H9 (cell line): ENCODE results near the gene IGSF10. TPM values are rescaled to one million over a fixed set of nuclear protein-coding genes. Genes with fewer than 3 reads are reported as not detected.

Experiments
- DNase-seq: peaks from one replicate; pipeline ENCODE4 v3.0.0-alpha.2; 2017
- H2AFZ ChIP-seq: one replicate; pipeline ENCODE4 v1.6.1; 2013; ENCODE audit warnings: mild to moderate bottlenecking, low read length, control low read depth, moderate library complexity
- H2AK5ac ChIP-seq: 2 replicates; pipeline ENCODE4 v1.6.1; 2013; ENCODE audit warnings: low read length, control low read depth, mixed read lengths; ENCODE audit not compliant: insufficient read length
- H2BK120ac ChIP-seq: one replicate; pipeline ENCODE4 v1.6.1; 2013; ENCODE audit warnings: low read depth, mild to moderate bottlenecking, low read length, control low read depth, inconsistent platforms; ENCODE audit not compliant: poor library complexity, severe bottlenecking
- H2BK12ac ChIP-seq: 2 replicates; pipeline ENCODE4 v1.6.1; 2013; ENCODE audit warnings: low read length, control low read depth, mixed read lengths, low read depth; ENCODE audit not compliant: insufficient read length
- H2BK15ac ChIP-seq: 2 replicates; pipeline ENCODE4 v1.6.1; 2013; ENCODE audit warnings: low read depth, low read length, control low read depth
- H2BK20ac ChIP-seq: one replicate; pipeline ENCODE4 v1.6.1; 2013; ENCODE audit warnings: low read depth, mild to moderate bottlenecking, low read length, control low read depth, inconsistent platforms; ENCODE audit not compliant: poor library complexity, severe bottlenecking
- H2BK5ac ChIP-seq: 2 replicates; pipeline ENCODE4 v1.6.1; 2013; ENCODE audit warnings: low read length, control low read depth, mixed read lengths; ENCODE audit not compliant: insufficient read length
- H3K14ac ChIP-seq: 2 replicates; pipeline ENCODE4 v1.6.1; 2013; ENCODE audit warnings: low read length, control low read depth; ENCODE audit not compliant: insufficient read depth
- H3K18ac ChIP-seq: 2 replicates; pipeline ENCODE4 v1.6.1; 2013; ENCODE audit warnings: low read depth, mild to moderate bottlenecking, mixed read lengths, low read length, control low read depth; ENCODE audit not compliant: insufficient read length
- H3K23ac ChIP-seq: 2 replicates; pipeline ENCODE4 v1.6.1; 2013; ENCODE audit warnings: low read length, control low read depth, mixed read lengths, low read depth; ENCODE audit not compliant: insufficient read length
- H3K23me2 ChIP-seq: 2 replicates; pipeline ENCODE4 v1.6.1; 2013; ENCODE audit warnings: low read depth, mild to moderate bottlenecking, mixed read lengths, low read length, control low read depth; ENCODE audit not compliant: insufficient read length, poor library complexity, severe bottlenecking
- H3K27ac ChIP-seq: 2 replicates; pipeline ENCODE4 v1.5.1; 2013; ENCODE audit warnings: low read length, control low read depth, mixed read lengths, low read depth; ENCODE audit not compliant: insufficient read length
- H3K27me3 ChIP-seq: 2 replicates; pipeline ENCODE4 v1.6.1; 2013; ENCODE audit warnings: low read length, control low read depth, inconsistent platforms; ENCODE audit not compliant: insufficient read depth
- H3K4ac ChIP-seq: 2 replicates; pipeline ENCODE4 v1.6.1; 2013; ENCODE audit warnings: low read depth, mild to moderate bottlenecking, control low read depth, inconsistent platforms, low read length, moderate library complexity
- H3K4me1 ChIP-seq: 2 replicates; pipeline ENCODE4 v1.6.1; 2013; ENCODE audit warnings: low read length, control low read depth, inconsistent platforms; ENCODE audit not compliant: insufficient read depth
- H3K4me2 ChIP-seq: 2 replicates; pipeline ENCODE4 v1.6.1; 2013; ENCODE audit warnings: low read length, control low read depth, mixed read lengths; ENCODE audit not compliant: insufficient read length, insufficient read depth
- H3K56ac ChIP-seq: 2 replicates; pipeline ENCODE4 v1.6.1; 2013; ENCODE audit warnings: low read depth, mild to moderate bottlenecking, mixed read lengths, low read length, control low read depth; ENCODE audit not compliant: insufficient read length
- H3K79me1 ChIP-seq: 2 replicates; pipeline ENCODE4 v1.6.1; 2013; ENCODE audit warnings: low read depth, mild to moderate bottlenecking, moderate library complexity, low read length, control low read depth, inconsistent platforms; ENCODE audit not compliant: insufficient read depth, poor library complexity, severe bottlenecking
- H3K79me2 ChIP-seq: 2 replicates; pipeline ENCODE4 v1.6.1; 2013; ENCODE audit warnings: low read length, control low read depth, inconsistent platforms; ENCODE audit not compliant: insufficient read depth
- H3K9ac ChIP-seq: 2 replicates; pipeline ENCODE4 v1.6.1; 2013; ENCODE audit warnings: low read length, control low read depth, mixed read lengths; ENCODE audit not compliant: insufficient read length; ENCODE audit errors: extremely low read depth
- H3K9me3 ChIP-seq: one replicate; pipeline ENCODE4 v1.6.1; 2013; ENCODE audit warnings: low read depth, low read length, inconsistent platforms; ENCODE audit not compliant: control insufficient read depth
- H3T11ph ChIP-seq: one replicate; pipeline ENCODE4 v1.6.1; 2013; ENCODE audit warnings: mild to moderate bottlenecking, low read length, control low read depth, inconsistent platforms
- H4K20me1 ChIP-seq: one replicate; pipeline ENCODE4 v1.6.1; 2013; ENCODE audit not compliant: control insufficient read depth, insufficient read length, insufficient read depth
- H4K5ac ChIP-seq: 2 replicates; pipeline ENCODE4 v1.6.1; 2013; ENCODE audit warnings: low read depth, mild to moderate bottlenecking, mixed read lengths, low read length, control low read depth; ENCODE audit not compliant: insufficient read length
- H4K8ac ChIP-seq: replicated peaks from 2 replicates; pipeline ENCODE4 v1.6.1; 2013; ENCODE audit warnings: low read length, control low read depth, mixed read lengths, low read depth; ENCODE audit not compliant: insufficient read length
- H4K91ac ChIP-seq: 2 replicates; pipeline ENCODE4 v1.6.1; 2013; ENCODE audit warnings: low read depth, mild to moderate bottlenecking, moderate library complexity, mixed read lengths, low read length, control low read depth; ENCODE audit not compliant: insufficient read length
- H3K27ac Mint-ChIP-seq, 3 experiments: 2 replicates in 2 of 3; 3 replicates in 1 of 3; pipeline ENCODE4 v1.8.0; 2020 to 2021; ENCODE audit warnings: mixed read lengths in 3 of 3, mild to moderate bottlenecking in 1 of 3, moderate library complexity in 1 of 3
- H3K27me3 Mint-ChIP-seq: 2 replicates; pipeline ENCODE4 v1.8.0; 2021; ENCODE audit warnings: low read depth, mild to moderate bottlenecking, moderate library complexity, mixed read lengths
- H3K36me3 Mint-ChIP-seq, 3 experiments: 2 replicates in 2 of 3; 3 replicates in 1 of 3; pipeline ENCODE4 v1.8.0; 2020 to 2021; ENCODE audit warnings: low read depth in 3 of 3, mixed read lengths in 3 of 3; ENCODE audit not compliant: insufficient read depth in 1 of 3
- H3K4me1 Mint-ChIP-seq, 2 experiments: 2 replicates each; pipeline ENCODE4 v1.8.0; 2020; ENCODE audit warnings: mixed read lengths in 2 of 2
- H3K4me3 Mint-ChIP-seq, 2 experiments: 2 replicates in 1 of 2; 3 replicates in 1 of 2; pipeline ENCODE4 v1.8.0; 2020 to 2021; ENCODE audit warnings: mild to moderate bottlenecking in 2 of 2, mixed read lengths in 2 of 2, moderate library complexity in 1 of 2
- H3K9me3 Mint-ChIP-seq, 2 experiments: 2 replicates in 1 of 2; 3 replicates in 1 of 2; pipeline ENCODE4 v1.8.0; 2020; ENCODE audit warnings: mild to moderate bottlenecking in 2 of 2, mixed read lengths in 2 of 2, moderate library complexity in 1 of 2
- CTCF ChIP-seq: fragments of 200-600 bp; sonication (generic); conservative IDR thresholded peaks from 3 replicates; pipeline ENCODE4 v1.8.0; 2021; ENCODE audit warnings: antibody characterized with exemption, mild to moderate bottlenecking
- WGBS: extraction: QIAGEN DNeasy Blood & Tissue Kit; methylation state at CpG from one replicate; pipeline ENCODE4 v1.1.7; 2013; ENCODE audit warnings: missing lambda C conversion rate, low lambda C conversion rate, mixed read lengths; ENCODE audit not compliant: insufficient read length; ENCODE audit errors: extremely low coverage; 5-methylcytosine and 5-hydroxymethylcytosine counted together
- total RNA-seq: library from RNA; stranded (reverse); gene quantifications from 2 replicates; pipeline ENCODE4 v1.2.1, GENCODE V29; 2021

Gene IGSF10
- total RNA-seq, 1 experiment from 2014 or later = 0.20 TPM

DNA sequence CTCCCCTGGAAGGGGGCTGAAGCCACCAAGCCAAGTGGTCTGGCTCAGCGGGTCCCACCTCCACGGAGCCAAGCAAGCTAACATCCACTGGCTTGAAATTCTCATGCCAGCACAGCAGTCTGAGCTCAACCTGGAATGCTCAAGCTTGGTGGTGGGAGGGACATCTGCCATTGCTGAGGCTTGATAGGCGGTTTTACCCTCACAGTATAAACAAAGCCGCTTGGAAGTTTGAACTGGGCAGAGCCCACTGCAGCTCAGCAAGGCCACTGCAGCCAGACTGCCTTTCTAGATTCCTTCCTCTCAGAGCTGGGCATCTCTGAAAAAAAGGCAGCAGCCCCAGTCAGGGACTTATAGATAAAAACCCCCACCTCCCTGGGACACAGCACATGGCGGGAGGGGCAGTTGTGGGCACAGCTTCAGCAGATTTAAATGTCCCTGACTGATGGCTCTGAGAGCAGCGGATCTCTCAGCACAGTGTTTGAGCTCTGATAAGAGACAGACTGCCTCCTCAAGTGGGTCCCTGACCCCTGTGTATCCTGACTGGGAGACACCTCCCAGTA is 23.2 kb upstream of the IGSF10 start:
- Histone ChIP-seq H3T11ph (no peak overlapping the region), H3K27me3 (no peaks in the 10 kb centered on the region), H3K27ac (no peak overlapping the region), H3K4me1 (no peaks in the 10 kb centered on the region), H3K4ac (no peak overlapping the region), H3K79me1 (no peaks in the 10 kb centered on the region), H3K79me2 (no peaks in the 10 kb centered on the region), H2BK15ac (no peak overlapping the region), H4K5ac (no peak overlapping the region), H3K9ac (no peak overlapping the region), H2AK5ac (no peak overlapping the region), H3K23me2 (no peaks in the 10 kb centered on the region), H3K18ac (no peak overlapping the region), H2BK120ac (no peak overlapping the region), H3K4me2 (no peak overlapping the region), H4K91ac (no peak overlapping the region), H2AFZ (no peak overlapping the region), H3K14ac (no peak overlapping the region), H3K56ac (no peak overlapping the region), H3K9me3 (no peaks in the 10 kb centered on the region), H2BK5ac (no peak overlapping the region), H4K20me1 (no peaks in the 10 kb centered on the region), H2BK20ac (no peak overlapping the region), H4K8ac (no peak overlapping the region), H3K23ac (no peak overlapping the region), H2BK12ac (no peak overlapping the region)
- no CpG with 5 or more reads among the region's 6 CpGs for WGBS
- Mint-ChIP-seq H3K9me3 (peaks cover 2 to 3% of the 10 kb centered on the region in 2 experiments; a peak in 3 of 5 replicates), H3K4me3 (no peak overlapping the region), H3K27me3 (no peaks in the 10 kb centered on the region), H3K27ac (no peak overlapping the region), H3K4me1 (no peaks in the 10 kb centered on the region), H3K36me3 (peaks cover 0 to 4% (median 0%) of the 10 kb centered on the region in 3 experiments; a peak in 2 of 7 replicates)
- peak; percentile 46 for DNase-seq
- no peak for TF ChIP-seq CTCF
